NCI-H2029 (cell line): ENCODE measurements around the gene CAPN14.

ENCODE experiments used
- DNase-seq: peaks from one replicate; lab custom pipeline; 2025; lab: John Stamatoyannopoulos, UW

The CAPN14 gene

GRCh38 chr2:31141443-31142085 lies 75.8 kb downstream of the CAPN14 start:
- no peak for DNase-seq

- no peak for DNase-seq
Measured at GRCh38 chr2:31140151-31140550, 77.2 kb downstream of the CAPN14 start.

DNA sequence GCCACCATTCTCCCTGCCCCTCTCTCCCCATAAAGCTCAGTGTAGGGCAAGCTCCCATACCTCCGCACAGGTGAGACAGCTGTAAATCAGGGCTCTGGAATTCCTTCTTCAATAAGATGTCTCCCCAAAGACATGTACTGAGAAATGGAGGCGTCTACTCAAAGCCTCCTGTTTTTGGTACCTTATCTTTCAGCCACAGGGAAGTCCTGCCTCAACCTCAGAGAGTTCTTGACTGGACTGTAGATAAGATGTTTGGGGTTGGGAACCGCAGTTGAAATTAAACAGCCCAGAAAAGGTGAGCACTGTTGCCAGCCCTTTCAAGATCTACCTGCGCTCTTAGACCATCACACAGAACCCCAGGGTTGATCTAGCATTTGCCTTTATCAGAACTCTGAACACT lies 77.6 kb downstream of the CAPN14 start:
- DNase-seq: no peak

- peak; percentile 14 for DNase-seq
Measured at GRCh38 chr2:31138037-31138962, 79.0 kb downstream of the CAPN14 start, which contains the start of gene GALNT14. GALNT14 (minus strand) TSS chr2:31138440; CDS start chr2:31138086, 354 bp downstream.

DNA sequence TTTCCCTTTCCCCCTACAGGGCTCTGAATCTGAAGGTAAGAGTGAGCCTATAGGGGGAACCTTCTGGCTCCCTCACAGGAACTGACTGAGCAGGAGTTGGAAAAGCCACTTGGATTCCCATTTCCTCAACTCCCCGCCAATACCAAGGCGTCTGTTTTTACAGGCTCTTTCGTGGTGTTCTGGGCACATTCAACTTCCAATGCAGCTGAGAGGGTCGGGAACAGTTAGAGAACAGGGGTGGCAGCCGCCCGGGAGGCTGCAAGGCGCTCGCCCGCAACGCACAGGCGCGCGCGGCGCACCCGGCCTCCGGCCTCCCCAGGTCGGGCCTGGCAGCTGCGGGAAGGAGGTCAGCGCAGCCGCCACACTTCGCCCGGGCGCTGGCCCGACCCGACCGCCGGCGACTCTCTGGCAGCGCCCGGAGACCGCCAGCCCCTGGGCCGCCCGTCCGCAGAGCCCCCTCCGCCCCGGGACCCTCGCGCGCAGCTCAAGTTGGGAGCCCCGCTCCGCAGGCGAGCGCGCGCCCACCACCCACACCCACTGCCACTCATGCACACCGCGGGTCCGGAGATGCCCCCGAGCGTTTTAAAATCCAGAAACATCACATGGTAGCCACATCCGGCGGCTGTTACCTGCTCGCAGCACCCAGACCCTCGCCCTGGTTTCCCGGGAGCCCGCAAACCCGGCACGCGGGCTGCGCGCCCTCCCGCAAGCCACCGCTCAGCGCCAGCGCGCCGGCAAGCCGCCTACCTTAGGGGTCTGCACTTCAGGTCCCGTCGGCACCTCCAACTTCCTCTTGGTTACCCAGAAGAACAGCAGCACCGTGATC lies 79.9 kb downstream of the CAPN14 start:
- no peak for DNase-seq

- no peak for DNase-seq
Measured at GRCh38 chr2:31136732-31137131, 80.6 kb downstream of the CAPN14 start.

GRCh38 chr2:31136000-31136399 lies 81.3 kb downstream of the CAPN14 start:
- DNase-seq: no peak

DNA sequence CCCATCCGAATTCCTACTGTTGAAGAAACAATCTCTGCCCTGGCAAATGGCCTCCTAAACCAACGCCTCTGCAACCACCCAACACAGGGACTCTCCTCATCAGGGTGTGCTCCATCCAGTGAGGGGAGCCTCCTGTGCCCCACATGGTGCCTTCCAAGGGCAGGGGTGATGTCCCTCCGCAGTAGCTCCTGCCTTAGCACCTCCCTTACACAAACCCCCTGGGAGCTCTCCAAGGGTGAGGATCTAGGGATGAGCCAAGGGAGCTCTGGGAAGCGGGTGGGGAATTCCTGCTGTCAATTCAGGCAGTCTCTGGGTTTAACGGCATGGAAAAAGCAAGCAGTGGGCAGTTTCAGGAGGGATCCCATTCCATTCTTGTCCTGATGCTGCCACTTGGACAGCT lies 82.8 kb downstream of the CAPN14 start:
- DNase-seq: no peak

DNA sequence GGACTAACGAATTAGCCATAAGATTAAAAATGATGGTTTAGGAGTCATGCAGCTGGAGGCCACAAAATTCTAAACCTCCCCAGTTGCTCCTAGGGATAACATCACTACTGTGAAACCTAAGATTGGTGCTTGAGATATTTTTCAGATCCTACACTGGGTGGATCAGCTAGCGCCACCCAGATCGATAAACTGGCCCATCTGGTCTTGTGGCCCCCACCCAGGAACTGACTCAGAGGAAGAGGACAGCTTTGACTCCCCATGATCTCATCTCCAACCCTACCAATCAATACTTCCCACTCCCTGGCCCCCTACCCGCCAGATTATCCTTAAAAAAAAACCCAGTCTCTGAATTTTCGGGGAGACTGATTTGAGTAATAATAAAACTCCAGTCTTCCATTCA lies 84.5 kb downstream of the CAPN14 start:
- DNase-seq: no peak

DNA sequence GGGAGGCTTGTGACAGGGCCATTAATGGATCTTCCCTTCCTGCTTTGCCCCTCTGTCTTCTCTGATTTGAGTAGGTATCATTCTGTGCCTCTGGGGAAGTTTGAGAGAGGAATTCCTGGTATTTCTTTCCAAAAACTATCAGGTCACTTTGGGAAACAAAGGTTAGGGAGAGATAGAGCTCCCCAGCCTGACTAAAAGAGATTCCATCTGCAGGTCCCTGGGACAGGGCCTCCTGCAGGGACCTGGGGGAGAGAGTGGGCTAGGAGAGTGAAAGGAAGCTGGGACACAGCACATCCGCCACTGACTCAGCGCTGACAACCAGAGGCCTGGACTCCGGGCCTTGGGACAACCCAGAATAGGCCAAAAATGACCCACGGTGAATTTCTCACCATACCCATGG lies 85.4 kb downstream of the CAPN14 start:
- DNase-seq: no peak

DNA sequence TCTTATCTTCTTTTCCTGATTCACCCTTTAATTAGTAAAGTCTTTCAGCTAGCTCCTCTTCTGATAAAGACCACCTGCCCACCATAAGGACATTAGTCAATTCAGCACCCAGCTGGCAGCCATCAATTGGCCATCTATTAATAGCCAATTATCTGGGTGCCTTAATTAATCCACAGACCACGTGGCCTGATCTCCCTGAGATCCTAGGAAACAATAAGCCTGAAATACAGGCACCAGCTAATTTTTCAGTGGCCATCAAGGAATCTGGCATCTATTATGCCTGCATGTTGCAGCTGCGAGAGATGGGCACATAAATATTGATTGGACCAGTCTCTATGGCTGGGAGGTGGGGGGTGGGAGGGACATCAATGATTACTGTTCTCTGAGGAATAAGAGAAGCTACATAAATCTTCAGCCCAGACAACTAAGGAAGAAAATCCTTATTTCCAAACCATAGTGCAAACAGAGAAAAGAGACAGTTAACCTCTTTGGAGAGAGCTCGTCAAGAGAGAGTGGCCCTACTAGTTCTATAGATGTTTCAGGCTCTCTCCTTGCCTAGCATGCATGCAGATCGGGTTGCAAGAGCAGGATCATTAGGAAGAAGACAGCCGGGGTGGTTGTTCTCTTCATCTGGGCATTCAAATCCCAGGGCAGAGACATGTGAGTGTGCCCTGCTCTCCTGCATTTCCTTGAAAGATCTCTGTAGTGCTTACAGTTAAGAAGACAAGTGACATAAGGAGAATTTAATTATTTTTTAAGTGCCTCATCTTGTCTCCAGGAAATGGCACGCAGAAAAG lies 87.7 kb downstream of the CAPN14 start:
- DNase-seq: peak; percentile 69

DNA sequence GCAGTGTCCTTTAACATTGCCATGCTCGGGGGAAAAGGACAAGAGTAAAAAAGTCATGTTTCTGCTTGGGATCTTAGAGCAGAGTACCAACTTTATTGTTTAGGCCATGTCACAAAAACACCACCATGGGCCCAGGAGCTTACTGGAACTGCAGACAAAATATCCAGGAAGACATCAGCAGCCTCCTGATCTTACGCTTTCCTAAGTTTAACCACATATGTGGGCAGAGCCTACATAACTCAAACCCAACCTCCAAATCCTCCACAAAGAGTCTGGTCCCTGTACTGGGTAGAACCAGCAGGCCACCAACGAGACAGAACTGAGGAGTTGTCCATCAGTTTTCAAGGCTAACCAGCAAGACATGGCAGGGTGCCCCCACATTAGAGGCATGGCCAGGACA lies 89.4 kb downstream of the CAPN14 start:
- DNase-seq: no peak

- no peak for DNase-seq
Measured at GRCh38 chr2:31125918-31126695, 91.2 kb downstream of the CAPN14 start.

- no peak for DNase-seq
Measured at GRCh38 chr2:31124904-31125303, 92.4 kb downstream of the CAPN14 start.
